Hematopoietic multipotent progenitor cell treated with erythropoietin and hydrocortisone succinate and interleukin-3 and kit ligand, for 8 days (in vitro differentiated cells): Measurements from ENCODE around the gene CNTNAP1.

ENCODE experiments used
- DNase-seq: peaks from one replicate; pipeline ENCODE4 v3.0.0-alpha.2; 2015

The CNTNAP1 gene

GRCh38 chr17:42670789-42671657 lies 11.3 kb upstream of the CNTNAP1 start:
- no peak for DNase-seq

- no peak for DNase-seq
Measured at GRCh38 chr17:42672038-42672437, 10.3 kb upstream of the CNTNAP1 start.

- no peak for DNase-seq
Measured at GRCh38 chr17:42673266-42673884, 9.0 kb upstream of the CNTNAP1 start.

- DNase-seq: peak; percentile 79
Measured at GRCh38 chr17:42673885-42674754, 8.2 kb upstream of the CNTNAP1 start.

GRCh38 chr17:42674755-42675347 lies 7.5 kb upstream of the CNTNAP1 start:
- peak; percentile 43 for DNase-seq

- no peak for DNase-seq
Measured at GRCh38 chr17:42675348-42675964, 6.9 kb upstream of the CNTNAP1 start.

GRCh38 chr17:42675965-42676423 lies 6.3 kb upstream of the CNTNAP1 start:
- DNase-seq: no peak

- DNase-seq: no peak
Measured at GRCh38 chr17:42676424-42677011, 5.8 kb upstream of the CNTNAP1 start, which contains the start of gene PLEKHH3. Gene PLEKHH3 (minus strand): TSS chr17:42676994. CDS start chr17:42676563, 431 bp downstream.

GRCh38 chr17:42677012-42677857 lies 5.1 kb upstream of the CNTNAP1 start:
- DNase-seq: peak; percentile 100

GRCh38 chr17:42677921-42678781 lies 4.2 kb upstream of the CNTNAP1 start:
- peak; percentile 89 for DNase-seq

GRCh38 chr17:42678951-42679491 lies 3.3 kb upstream of the CNTNAP1 start:
- DNase-seq: peak; percentile 46

GRCh38 chr17:42679492-42680330 lies 2.6 kb upstream of the CNTNAP1 start:
- DNase-seq: peak; percentile 81

- no peak for DNase-seq
Measured at GRCh38 chr17:42680331-42680808, 2.0 kb upstream of the CNTNAP1 start.

GRCh38 chr17:42682722-42683403 lies 532 bp downstream of the CNTNAP1 start:
- DNase-seq: no peak

GRCh38 chr17:42683407-42684034 lies 1.2 kb downstream of the CNTNAP1 start:
- no peak for DNase-seq

GRCh38 chr17:42684929-42685556 lies 2.7 kb downstream of the CNTNAP1 start:
- no peak for DNase-seq

GRCh38 chr17:42685831-42686230 lies 3.5 kb downstream of the CNTNAP1 start:
- DNase-seq: no peak
